Measurements from ENCODE around the gene IFI27.
A peak's percentile ranks its signal among the peaks of the same experiment; 100 is the strongest.
"Not testable (repeated sequence)": the region's sequence is repeated elsewhere in the genome, so short reads cannot be mapped to it uniquely, and the experiment has no call there.

Gene IFI27

DNA sequence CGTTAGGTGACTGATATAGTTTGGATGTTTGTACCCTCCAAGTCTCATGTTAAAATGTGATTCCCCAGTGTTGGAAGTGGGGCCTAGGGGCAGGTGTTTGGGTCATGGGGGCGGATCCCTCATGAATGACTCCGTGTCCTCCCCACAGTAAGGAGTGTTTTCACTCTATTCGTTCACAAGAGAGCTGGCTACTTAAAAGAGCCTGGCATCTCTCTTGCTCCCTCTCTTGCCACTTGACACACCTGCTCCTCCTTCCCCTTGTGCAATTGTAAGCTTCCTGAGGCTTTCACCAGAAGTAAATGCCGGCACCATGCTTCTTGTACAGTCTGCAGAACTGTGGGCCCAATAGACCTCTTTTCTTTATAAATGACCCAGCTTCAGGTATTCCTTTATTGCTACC, 16.3 kb downstream of the IFI27 start:
- DNase-seq, result no peak

- DNase-seq, result no peak
Observed at GRCh38 chr14:94127330-94127729, 16.8 kb downstream of the IFI27 start.

- no peak for DNase-seq
Observed at GRCh38 chr14:94128216-94128839, 17.8 kb downstream of the IFI27 start.

GRCh38 chr14:94129111-94129757, 18.7 kb downstream of the IFI27 start, which contains the start of gene IFI27L2:
Gene IFI27L2 (minus strand): TSS chr14:94129604. CDS start chr14:94129564, 40 bp downstream.
- DNase-seq, result peak; percentile 78

- DNase-seq, result peak; percentile 45
Observed at GRCh38 chr14:94129758-94130414, 19.4 kb downstream of the IFI27 start.

GRCh38 chr14:94132285-94132887, 21.9 kb downstream of the IFI27 start:
- DNase-seq, result peak; percentile 73

DNA sequence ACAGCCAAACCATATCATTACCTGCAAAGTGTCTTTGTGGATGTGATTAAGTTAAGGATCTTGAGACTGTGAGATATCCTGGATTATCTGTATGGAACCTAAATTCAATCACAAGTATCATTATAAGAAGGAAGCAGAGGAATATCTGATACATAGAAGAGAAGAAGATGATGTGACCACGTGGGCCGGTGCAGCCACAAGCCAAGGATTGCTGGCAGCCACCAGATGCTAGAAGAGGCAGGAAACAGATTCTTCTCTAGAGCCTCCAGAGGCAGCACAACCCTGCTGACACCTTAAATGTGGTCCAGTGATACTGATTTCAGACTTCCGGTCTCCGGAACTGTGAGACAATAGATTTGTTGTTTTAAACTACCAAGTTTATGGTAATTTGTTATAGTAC, 24.9 kb downstream of the IFI27 start:
- no peak for DNase-seq

DNA sequence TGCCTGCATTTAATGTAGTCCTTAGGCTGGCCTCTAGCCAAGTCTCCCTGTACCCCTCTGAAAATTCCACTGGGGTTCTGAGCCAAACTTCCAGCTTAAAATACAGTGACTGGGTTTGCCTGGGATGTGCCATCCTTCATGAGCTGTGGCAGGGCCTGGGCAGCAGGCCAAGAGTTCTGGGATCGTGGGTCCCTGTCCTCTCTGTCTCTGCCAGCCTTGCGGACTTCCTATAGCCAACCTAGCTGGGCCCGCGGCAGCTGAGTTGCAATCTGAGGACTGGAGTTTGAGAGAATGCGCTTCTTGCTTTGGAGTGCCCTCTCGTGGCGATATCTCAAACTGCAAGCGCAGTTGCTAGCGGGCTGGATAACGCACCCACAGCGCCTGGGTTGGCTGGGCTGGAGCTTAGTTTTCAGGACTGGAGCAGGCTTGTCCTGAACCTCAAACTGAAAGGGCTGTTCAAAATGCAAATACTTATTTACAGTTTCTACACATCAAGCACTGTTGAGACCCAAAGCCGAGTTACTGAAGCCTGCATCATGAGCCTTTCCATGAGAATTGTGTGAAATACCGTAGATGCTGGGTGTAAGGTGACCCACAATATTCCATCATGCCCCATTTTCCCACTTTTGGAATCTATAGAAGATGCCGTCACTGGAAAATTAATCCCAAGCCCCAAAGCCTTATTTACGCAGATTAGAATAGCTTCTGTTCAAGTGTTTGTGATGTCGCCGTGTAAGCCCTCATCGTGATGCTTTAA, 26.2 kb downstream of the IFI27 start:
- peak; percentile 92 for DNase-seq

DNA sequence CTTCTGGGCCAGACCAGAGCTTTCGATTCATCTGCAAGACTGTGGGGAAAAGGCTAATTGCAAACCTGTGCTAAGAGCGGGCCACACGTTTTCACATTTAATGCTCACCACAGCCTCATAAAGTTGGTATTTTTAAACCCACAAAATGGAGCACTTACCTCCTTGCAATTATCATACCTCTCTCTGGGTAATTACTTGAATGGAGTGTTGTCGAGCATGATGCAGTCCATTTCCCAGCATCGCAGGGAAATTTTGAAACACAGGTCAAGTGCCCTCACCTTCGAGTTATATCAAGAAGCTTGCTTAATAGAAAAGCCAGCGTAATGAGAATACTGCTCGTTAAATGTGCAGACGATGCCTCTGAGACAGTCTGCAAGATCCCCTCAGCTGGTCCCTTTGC, 27.7 kb downstream of the IFI27 start:
- DNase-seq, result no peak

- no peak for DNase-seq
Observed at GRCh38 chr14:94139006-94139405, 28.5 kb downstream of the IFI27 start.

- DNase-seq, result no peak
Observed at GRCh38 chr14:94139421-94139820, 28.9 kb downstream of the IFI27 start.

DNA sequence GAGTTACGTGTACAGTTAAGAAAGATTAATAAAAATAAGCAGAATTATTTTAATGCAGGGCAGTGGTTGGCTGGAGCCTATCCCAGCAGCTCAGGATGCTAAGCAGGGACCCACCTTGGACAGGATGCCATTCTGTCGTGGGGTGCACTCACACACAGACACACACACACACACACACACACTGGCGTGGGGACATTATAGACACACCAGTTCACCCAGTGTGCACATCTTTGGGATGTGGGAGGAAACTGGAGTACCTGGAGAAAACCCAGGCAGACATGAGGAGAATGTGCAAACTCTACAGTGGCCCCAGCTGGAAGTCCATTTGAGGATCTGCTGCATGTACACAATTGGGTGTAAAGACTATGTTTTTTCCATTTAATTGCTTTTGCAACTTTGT, 31.7 kb downstream of the IFI27 start:
- no peak for DNase-seq

GRCh38 chr14:94142836-94143235, 32.3 kb downstream of the IFI27 start:
- DNase-seq, result no peak

DNA sequence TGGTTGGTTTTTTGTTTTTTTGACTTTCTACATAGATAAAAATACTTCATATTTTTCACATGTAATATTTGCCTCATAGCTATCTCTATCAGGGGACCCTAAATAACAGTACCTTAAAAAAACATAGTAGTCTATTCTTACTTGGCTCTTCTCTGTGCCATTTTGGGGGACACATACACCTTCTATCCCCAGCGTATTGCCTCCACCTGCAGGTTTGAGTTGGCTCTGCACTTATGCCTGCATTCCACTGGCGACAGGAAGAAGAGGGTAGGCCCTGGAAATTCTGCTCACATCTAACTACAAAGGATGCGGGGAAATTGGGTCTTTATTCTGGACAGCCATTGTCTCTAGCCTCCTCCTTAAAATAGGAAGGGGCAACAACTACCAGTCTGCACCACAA, 32.7 kb downstream of the IFI27 start:
- DNase-seq, result peak; percentile 21

GRCh38 chr14:94143711-94144110, 33.2 kb downstream of the IFI27 start:
- DNase-seq, result no peak

DNA sequence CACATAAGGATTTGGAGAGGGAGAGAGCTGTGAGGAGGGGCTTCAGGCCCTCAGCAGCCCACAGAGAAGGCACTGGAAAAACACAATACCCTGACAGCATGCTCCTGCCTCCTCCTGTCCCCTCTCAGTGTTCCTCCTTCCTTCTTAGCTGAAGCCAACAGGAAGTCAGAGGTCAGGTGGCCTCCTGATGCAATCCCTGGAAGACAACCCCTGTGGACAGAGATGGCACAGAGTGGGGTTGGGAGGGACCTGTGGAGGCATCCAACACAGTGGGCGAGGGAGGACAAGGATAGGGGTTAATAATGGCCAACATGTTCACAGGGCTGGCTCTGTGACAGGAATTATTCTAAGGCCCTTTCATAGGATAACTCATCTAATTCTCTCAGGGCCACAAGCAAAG, 34.2 kb downstream of the IFI27 start:
- no peak for DNase-seq

GRCh38 chr14:94145902-94146527, 35.5 kb downstream of the IFI27 start:
- DNase-seq, result no peak

DNA sequence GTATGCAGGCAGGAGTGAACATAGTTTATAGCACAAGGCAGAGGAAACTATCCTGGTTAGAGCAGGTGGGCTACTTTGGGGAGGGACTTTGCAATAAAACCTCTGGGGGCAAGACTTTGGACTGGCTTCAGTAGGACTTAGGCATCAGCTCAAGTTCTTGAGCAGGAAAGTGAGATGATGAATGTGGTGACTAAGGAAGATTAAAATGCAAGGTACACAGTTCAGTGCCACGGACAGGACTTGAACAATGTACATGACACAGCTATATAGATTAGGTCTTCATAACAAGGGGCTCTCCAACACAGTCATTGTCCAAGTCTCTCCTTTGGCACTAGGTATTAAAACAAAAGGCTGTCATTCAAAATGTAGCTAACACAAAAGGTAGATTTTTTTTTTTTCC, 42.1 kb downstream of the IFI27 start:
- no peak for DNase-seq

DNA sequence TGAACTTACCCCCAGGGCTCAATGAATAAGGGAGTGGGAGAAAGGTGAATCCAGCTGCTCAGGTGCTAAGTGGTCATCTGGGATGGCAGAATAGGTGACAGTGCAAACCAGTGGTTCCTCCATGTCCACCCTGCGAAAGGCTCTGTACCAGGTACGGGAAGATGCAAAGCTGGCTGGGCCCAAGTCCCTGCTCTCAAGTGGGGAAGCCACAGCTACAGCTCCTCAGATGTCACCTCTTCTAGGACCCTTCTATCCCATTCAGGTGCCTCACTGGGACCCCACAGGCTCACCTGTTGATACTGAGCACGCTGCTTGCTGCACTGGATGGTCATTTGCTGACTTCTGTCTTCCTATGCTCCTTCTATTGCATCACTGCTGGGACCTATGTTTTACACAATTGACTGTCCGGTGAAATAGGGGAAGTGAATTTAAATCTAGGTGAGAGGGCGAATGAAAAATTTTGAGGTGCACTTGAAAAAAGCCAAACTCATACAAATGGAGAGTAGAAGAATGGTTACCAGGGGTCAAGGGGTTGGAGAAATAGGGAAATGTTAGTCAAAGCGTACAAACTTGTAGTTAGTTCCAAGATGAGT, 43.3 kb downstream of the IFI27 start:
- no peak for DNase-seq

- DNase-seq, result not testable (repeated sequence)
Observed at GRCh38 chr14:94156143-94156542, 45.6 kb downstream of the IFI27 start.

GRCh38 chr14:94157197-94157596, 46.7 kb downstream of the IFI27 start:
- no peak for DNase-seq

- DNase-seq, result peak; percentile 41
Observed at GRCh38 chr14:94158239-94158883, 47.8 kb downstream of the IFI27 start.
